HCT116 (cell line): ENCODE data around the gene DPYD. TPM values are rescaled to one million over a fixed set of nuclear protein-coding genes. Genes with fewer than 3 reads are reported as not detected.

Experiments used
- ATAC-seq: fragments of 200-7000 bp; cut with Tn5 transposase; 2 replicates; pipeline ENCODE4 v1.9.1; 2020; ENCODE audit warnings: mild to moderate bottlenecking, moderate library complexity
- BruUV-seq: library from RNA; stranded (reverse); fragments of 400-500 nt; replicated peaks from 2 replicates; lab custom pipeline; 2021; lab: Mats Ljungman, UMichigan
- CTCF ChIA-PET: fragments of 300-600 bp; sonication (Branson Sonifier 250); formaldehyde crosslinking; loops from one replicate; lab custom pipeline; 2021; ENCODE audit warnings: antibody characterized with exemption; lab: Charles Lee
- POLR2A ChIA-PET: fragments of 300-600, 350-600 bp; sonication (Branson Sonifier 250); formaldehyde crosslinking; loops from one replicate; lab custom pipeline; 2021; ENCODE audit warnings: antibody characterized with exemption; lab: Charles Lee
- RAD21 ChIA-PET, 2 experiments: fragments of 300-600 bp; sonication (Branson Sonifier 250); formaldehyde crosslinking; loops; one replicate each; lab custom pipeline; 2023; ENCODE audit warnings: low total read pairs in 2 of 2; ENCODE audit not compliant: uncharacterized antibody in 2 of 2, unreplicated experiment in 2 of 2, low non-redundant PET in 1 of 2; lab: Charles Lee
- DNase-seq: peaks from one replicate; pipeline ENCODE4 v3.0.0-alpha.2; 2010; ENCODE audit warnings: low read depth, low spot score
- H2AFZ ChIP-seq: fragments of 200-600 bp; shearing (Covaris generic), sonication (generic); 2 replicates; pipeline ENCODE4 v1.6.1; 2017; ENCODE audit warnings: low read depth, mixed run types, mixed read lengths, antibody characterized with exemption, low read length; ENCODE audit not compliant: poor library complexity, severe bottlenecking
- H3K27ac ChIP-seq: 2 replicates; pipeline ENCODE4 v1.5.1; 2012; ENCODE audit warnings: low read depth, low read length
- H3K27me3 ChIP-seq: fragments of 200-600 bp; sonication (generic); 2 replicates; pipeline ENCODE4 v1.6.1; 2016; ENCODE audit warnings: mixed run types, low read length, mixed read lengths; ENCODE audit not compliant: insufficient read depth
- H3K36me3 ChIP-seq, 2 experiments: fragments of 200-500 bp in 1 of 2; fragments of 200-600 bp in 1 of 2; sonication (Bioruptor generic) in 1 of 2; sonication (generic) in 1 of 2; 2 replicates each; pipeline versions ENCODE4 v1.5.1 to v1.6.1; 2014 to 2016; ENCODE audit warnings: low read length in 2 of 2, inconsistent platforms in 1 of 2, mixed read lengths in 1 of 2, mixed run types in 1 of 2; ENCODE audit not compliant: insufficient read depth in 2 of 2, control insufficient read depth in 1 of 2
- H3K4me1 ChIP-seq, 2 experiments: fragments of 200-600 bp in 1 of 2; sonication (generic) in 1 of 2; 2 replicates each; pipeline versions ENCODE4 v1.5.1 to v1.6.1; 2012 to 2017; ENCODE audit warnings: low read length in 2 of 2, inconsistent platforms in 1 of 2, mild to moderate bottlenecking in 1 of 2, mixed read lengths in 1 of 2, mixed run types in 1 of 2, moderate library complexity in 1 of 2; ENCODE audit not compliant: insufficient read depth in 2 of 2, control insufficient read depth in 1 of 2
- H3K4me2 ChIP-seq: fragments of 200-600 bp; sonication (generic); 2 replicates; pipeline ENCODE4 v1.6.1; 2017; ENCODE audit warnings: mixed run types, low read length, mixed read lengths
- H3K4me3 ChIP-seq, 2 experiments: fragments of 200-600 bp in 1 of 2; sonication (generic) in 1 of 2; replicated peaks in 1 of 2; 2 replicates each; pipeline ENCODE4 v1.5.1; 2011 to 2016; ENCODE audit warnings: low read length in 2 of 2, control low read depth in 1 of 2, low read depth in 1 of 2, mild to moderate bottlenecking in 1 of 2, mixed read lengths in 1 of 2, mixed run types in 1 of 2
- H3K79me2 ChIP-seq: fragments of 200-600 bp; sonication (generic); 2 replicates; pipeline ENCODE4 v1.6.1; 2017; ENCODE audit warnings: mild to moderate bottlenecking, mixed run types, low read length, moderate library complexity, mixed read lengths; ENCODE audit not compliant: insufficient read depth
- H3K9ac ChIP-seq: fragments of 200-600 bp; sonication (generic); 2 replicates; pipeline ENCODE4 v1.6.1; 2016; ENCODE audit warnings: low read length, mixed read lengths
- H3K9me2 ChIP-seq: fragments of 200-600 bp; sonication (generic), shearing (Covaris generic); 2 replicates; pipeline ENCODE4 v1.6.1; 2017; ENCODE audit warnings: mixed run types, mild to moderate bottlenecking, moderate library complexity; ENCODE audit not compliant: insufficient read depth
- H3K9me3 ChIP-seq, 2 experiments: fragments of 200-500 bp in 1 of 2; fragments of 200-600 bp in 1 of 2; sonication (Bioruptor generic) in 1 of 2; sonication (generic) in 1 of 2; 2 replicates each; pipeline ENCODE4 v1.6.1; 2014 to 2017; ENCODE audit warnings: low read length in 2 of 2, mixed read lengths in 2 of 2, inconsistent platforms in 1 of 2, low read depth in 1 of 2, mild to moderate bottlenecking in 1 of 2, mixed run types in 1 of 2, moderate library complexity in 1 of 2; ENCODE audit not compliant: control insufficient read depth in 1 of 2, insufficient read depth in 1 of 2
- H4K20me1 ChIP-seq: fragments of 200-600 bp; sonication (generic), shearing (Covaris generic); 2 replicates; pipeline ENCODE4 v1.6.1; 2017; ENCODE audit warnings: mixed run types, mild to moderate bottlenecking, moderate library complexity; ENCODE audit not compliant: insufficient read depth
- CBX3 ChIP-seq: IDR thresholded peaks from 2 replicates; pipeline ENCODE4 v1.6.1; 2012; ENCODE audit warnings: low read depth
- CEBPB ChIP-seq: IDR thresholded peaks from 2 replicates; pipeline ENCODE4 v1.6.1; 2012; ENCODE audit warnings: low read depth
- EGR1 ChIP-seq: IDR thresholded peaks from 2 replicates; pipeline ENCODE4 v1.6.1; 2012; ENCODE audit warnings: low read depth
- EZH2 ChIP-seq: fragments of 200-600 bp; sonication (generic); IDR thresholded peaks from 2 replicates; pipeline ENCODE4 v1.6.1; 2017; ENCODE audit warnings: antibody characterized with exemption, mixed run types
- EZH2phosphoT487 ChIP-seq: fragments of 200-600 bp; IDR thresholded peaks from 2 replicates; pipeline ENCODE4 v1.6.1; 2018; ENCODE audit warnings: antibody characterized with exemption, borderline replicate concordance
- JUND ChIP-seq: IDR thresholded peaks from 2 replicates; pipeline ENCODE4 v1.6.1; 2012
- POLR2A ChIP-seq: IDR thresholded peaks from 2 replicates; pipeline ENCODE4 v1.7.0; 2011; ENCODE audit warnings: borderline replicate concordance; ENCODE audit not compliant: insufficient read depth, insufficient read length; ENCODE audit errors: extremely low read depth
- POLR2AphosphoS5 ChIP-seq: IDR thresholded peaks from 2 replicates; pipeline ENCODE4 v1.6.1; 2011; ENCODE audit warnings: mild to moderate bottlenecking, low read depth, low read length, moderate library complexity
- RAD21 ChIP-seq: IDR thresholded peaks from 2 replicates; pipeline ENCODE4 v1.6.1; 2012; ENCODE audit warnings: low read depth, mild to moderate bottlenecking
- SIN3A ChIP-seq: IDR thresholded peaks from 2 replicates; pipeline ENCODE4 v1.6.1; 2012; ENCODE audit warnings: low read depth
- SRF ChIP-seq: IDR thresholded peaks from 2 replicates; pipeline ENCODE4 v1.6.1; 2012; ENCODE audit warnings: low read depth
- TCF7L2 ChIP-seq: IDR thresholded peaks from 2 replicates; pipeline ENCODE4 v1.7.0; 2011; ENCODE audit warnings: borderline replicate concordance, inconsistent platforms; ENCODE audit not compliant: insufficient read depth, insufficient read length; ENCODE audit errors: extremely low read depth
- ZNF274 ChIP-seq: fragments of 200-500 bp; sonication (Bioruptor generic); IDR thresholded peaks from 2 replicates; pipeline ENCODE4 v1.6.1; 2014; ENCODE audit warnings: mild to moderate bottlenecking, low read depth, low read length, inconsistent platforms
- intact Hi-C: fragments of 100-400 bp; cut with micrococcal nuclease; formaldehyde crosslinking; loops from 2 replicates; pipeline ENCODE4 v1.10.0; 2022
- total RNA-seq: library from RNA; stranded (reverse); gene quantifications from one replicate; pipeline ENCODE4 v1.2.1, GENCODE V29; 2021; ENCODE audit not compliant: unreplicated experiment
- TF ChIP-seq, protein P1 (sequence below), 3 experiments: fragments of 200-600 bp in 1 of 3; sonication (generic) in 1 of 3; IDR thresholded peaks in 2 of 3; conservative IDR thresholded peaks in 1 of 3; 2 replicates each; pipeline ENCODE4 v1.5.1; 2012 to 2017; ENCODE audit warnings: low read depth in 2 of 3, low read length in 2 of 3, antibody characterized with exemption in 1 of 3, borderline replicate concordance in 1 of 3, control low read depth in 1 of 3, mild to moderate bottlenecking in 1 of 3, mixed read lengths in 1 of 3, mixed run types in 1 of 3, moderate library complexity in 1 of 3; ENCODE audit not compliant: insufficient read depth in 1 of 3
- TF ChIP-seq, protein P2 (sequence below): IDR thresholded peaks from 2 replicates; pipeline ENCODE4 v1.6.1; 2012; ENCODE audit warnings: low read depth
- TF ChIP-seq, protein P3 (sequence below): IDR thresholded peaks from 2 replicates; pipeline ENCODE4 v1.6.1; 2012

The DPYD gene
- total RNA-seq, 1 experiment from 2014 or later = 1.7 TPM

DNA sequence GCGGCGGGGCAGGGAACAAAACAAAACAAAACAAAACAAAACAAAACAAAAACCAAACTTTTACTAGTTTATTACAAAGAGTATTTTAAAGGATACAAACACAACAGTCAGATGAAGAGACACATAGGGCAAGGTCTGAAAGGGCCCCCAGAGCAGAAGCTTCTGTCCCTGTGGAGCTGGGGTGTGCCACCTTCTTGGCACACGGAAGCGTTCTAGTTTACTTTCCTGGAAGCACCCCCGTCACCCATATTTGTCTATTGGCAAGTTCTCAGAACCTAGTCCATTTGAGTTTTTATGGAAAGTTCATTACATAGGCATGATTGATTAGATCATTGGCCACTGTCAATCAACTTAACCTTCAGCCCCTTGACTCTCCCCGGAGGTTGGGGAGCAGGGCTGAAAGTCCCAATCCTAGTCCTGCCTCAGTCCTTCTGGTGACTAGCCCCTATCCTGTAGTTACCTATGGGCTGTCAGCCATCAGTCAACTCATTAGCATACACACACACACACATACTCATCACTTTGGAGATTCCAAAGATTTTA lies 380.4 kb downstream of the DPYD start:
- ChIA-PET RAD21 (no interaction called here), POLR2A (interaction anchor here (0.6 kb wide), 1 partner anchor 51 kb away, joined by 4 read pairs; no protein-coding TSS in a partner anchor), CTCF (no interaction called here)
- H3K79me2 ChIP-seq = no peaks in the 10 kb centered on the region
- no peak overlapping the region for H2AFZ ChIP-seq
- H3K4me3 ChIP-seq = no peak overlapping the region
- H3K9me3 ChIP-seq = no peaks in the 10 kb centered on the region
- no peaks in the 10 kb centered on the region for H3K36me3 ChIP-seq
- no peak for TF ChIP-seq CEBPB
- no peak for TF ChIP-seq EZH2
- TF ChIP-seq POLR2AphosphoS5 = no peak
- no TSS peak for BruUV-seq
- ATAC-seq (no peak), DNase-seq (no peak)
- H3K9ac ChIP-seq = no peak overlapping the region
- intact Hi-C loops = no loop called here
- H3K9me2 ChIP-seq = no peaks in the 10 kb centered on the region; the same call in 1 of the 2 replicates
- H3K4me1 ChIP-seq = no peaks in the 10 kb centered on the region
- no peak overlapping the region for H3K27ac ChIP-seq
- no peaks in the 10 kb centered on the region for H4K20me1 ChIP-seq
- no peaks in the 10 kb centered on the region for H3K27me3 ChIP-seq
- H3K4me2 ChIP-seq = no peak overlapping the region

DNA sequence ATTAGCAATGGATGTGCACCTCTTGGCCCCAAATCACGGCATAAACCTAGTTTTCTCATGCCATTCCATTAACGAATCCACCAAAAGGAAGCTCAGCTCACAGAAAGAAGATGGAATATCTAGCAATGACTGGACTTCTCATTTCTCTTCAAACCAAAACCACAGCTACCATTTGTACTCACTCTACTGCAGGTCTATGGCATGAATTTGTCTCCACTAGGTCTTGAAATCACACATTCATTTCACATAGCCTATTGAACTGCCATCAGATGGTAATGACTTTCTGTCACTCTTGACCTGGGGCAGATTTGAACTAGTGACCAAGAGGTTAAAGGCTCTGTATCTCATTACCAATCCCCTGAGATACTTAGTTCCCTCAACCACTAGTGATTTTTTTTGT lies 382.7 kb downstream of the DPYD start:
- ChIA-PET RAD21 (no interaction called here), CTCF (no interaction called here), POLR2A (no interaction called here)
- no peaks in the 10 kb centered on the region for H3K36me3 ChIP-seq
- no TSS peak for BruUV-seq
- intact Hi-C loops = no loop called here
- ATAC-seq = no peak
- H3K4me1 ChIP-seq = no peaks in the 10 kb centered on the region
- H3K27ac ChIP-seq = no peak overlapping the region
- H3K79me2 ChIP-seq = no peaks in the 10 kb centered on the region
- no peak overlapping the region for H2AFZ ChIP-seq
- H4K20me1 ChIP-seq = no peaks in the 10 kb centered on the region
- DNase-seq = no peak
- no peak overlapping the region for H3K4me3 ChIP-seq
- no peak overlapping the region for H3K9ac ChIP-seq
- no peaks in the 10 kb centered on the region for H3K9me3 ChIP-seq
- no peaks in the 10 kb centered on the region; the same call in 1 of the 2 replicates for H3K9me2 ChIP-seq
- no peak overlapping the region for H3K4me2 ChIP-seq
- H3K27me3 ChIP-seq = no peaks in the 10 kb centered on the region
- TF ChIP-seq SRF = no peak
- TF ChIP-seq RAD21 = no peak
- no peak for TF ChIP-seq TCF7L2
- TF ChIP-seq, protein P1, sequence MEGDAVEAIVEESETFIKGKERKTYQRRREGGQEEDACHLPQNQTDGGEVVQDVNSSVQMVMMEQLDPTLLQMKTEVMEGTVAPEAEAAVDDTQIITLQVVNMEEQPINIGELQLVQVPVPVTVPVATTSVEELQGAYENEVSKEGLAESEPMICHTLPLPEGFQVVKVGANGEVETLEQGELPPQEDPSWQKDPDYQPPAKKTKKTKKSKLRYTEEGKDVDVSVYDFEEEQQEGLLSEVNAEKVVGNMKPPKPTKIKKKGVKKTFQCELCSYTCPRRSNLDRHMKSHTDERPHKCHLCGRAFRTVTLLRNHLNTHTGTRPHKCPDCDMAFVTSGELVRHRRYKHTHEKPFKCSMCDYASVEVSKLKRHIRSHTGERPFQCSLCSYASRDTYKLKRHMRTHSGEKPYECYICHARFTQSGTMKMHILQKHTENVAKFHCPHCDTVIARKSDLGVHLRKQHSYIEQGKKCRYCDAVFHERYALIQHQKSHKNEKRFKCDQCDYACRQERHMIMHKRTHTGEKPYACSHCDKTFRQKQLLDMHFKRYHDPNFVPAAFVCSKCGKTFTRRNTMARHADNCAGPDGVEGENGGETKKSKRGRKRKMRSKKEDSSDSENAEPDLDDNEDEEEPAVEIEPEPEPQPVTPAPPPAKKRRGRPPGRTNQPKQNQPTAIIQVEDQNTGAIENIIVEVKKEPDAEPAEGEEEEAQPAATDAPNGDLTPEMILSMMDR (IDR thresholded peaks at IDR 0.05 in 2 of 3, conservative IDR thresholded peaks at IDR 0.05 in 1 of 3; ENCODE audit: borderline replicate concordance in 1 of 3, insufficient read depth in 1 of 3, low read depth in 2 of 3, low read length in 2 of 3) = no peak
- TF ChIP-seq ZNF274 = no peak
- TF ChIP-seq SIN3A = no peak
- no peak for TF ChIP-seq POLR2A
- no peak for TF ChIP-seq EGR1
- no peak for TF ChIP-seq CBX3
- no peak for TF ChIP-seq EZH2
- TF ChIP-seq, protein P2, sequence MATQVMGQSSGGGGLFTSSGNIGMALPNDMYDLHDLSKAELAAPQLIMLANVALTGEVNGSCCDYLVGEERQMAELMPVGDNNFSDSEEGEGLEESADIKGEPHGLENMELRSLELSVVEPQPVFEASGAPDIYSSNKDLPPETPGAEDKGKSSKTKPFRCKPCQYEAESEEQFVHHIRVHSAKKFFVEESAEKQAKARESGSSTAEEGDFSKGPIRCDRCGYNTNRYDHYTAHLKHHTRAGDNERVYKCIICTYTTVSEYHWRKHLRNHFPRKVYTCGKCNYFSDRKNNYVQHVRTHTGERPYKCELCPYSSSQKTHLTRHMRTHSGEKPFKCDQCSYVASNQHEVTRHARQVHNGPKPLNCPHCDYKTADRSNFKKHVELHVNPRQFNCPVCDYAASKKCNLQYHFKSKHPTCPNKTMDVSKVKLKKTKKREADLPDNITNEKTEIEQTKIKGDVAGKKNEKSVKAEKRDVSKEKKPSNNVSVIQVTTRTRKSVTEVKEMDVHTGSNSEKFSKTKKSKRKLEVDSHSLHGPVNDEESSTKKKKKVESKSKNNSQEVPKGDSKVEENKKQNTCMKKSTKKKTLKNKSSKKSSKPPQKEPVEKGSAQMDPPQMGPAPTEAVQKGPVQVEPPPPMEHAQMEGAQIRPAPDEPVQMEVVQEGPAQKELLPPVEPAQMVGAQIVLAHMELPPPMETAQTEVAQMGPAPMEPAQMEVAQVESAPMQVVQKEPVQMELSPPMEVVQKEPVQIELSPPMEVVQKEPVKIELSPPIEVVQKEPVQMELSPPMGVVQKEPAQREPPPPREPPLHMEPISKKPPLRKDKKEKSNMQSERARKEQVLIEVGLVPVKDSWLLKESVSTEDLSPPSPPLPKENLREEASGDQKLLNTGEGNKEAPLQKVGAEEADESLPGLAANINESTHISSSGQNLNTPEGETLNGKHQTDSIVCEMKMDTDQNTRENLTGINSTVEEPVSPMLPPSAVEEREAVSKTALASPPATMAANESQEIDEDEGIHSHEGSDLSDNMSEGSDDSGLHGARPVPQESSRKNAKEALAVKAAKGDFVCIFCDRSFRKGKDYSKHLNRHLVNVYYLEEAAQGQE = no peak
- TF ChIP-seq, protein P3, sequence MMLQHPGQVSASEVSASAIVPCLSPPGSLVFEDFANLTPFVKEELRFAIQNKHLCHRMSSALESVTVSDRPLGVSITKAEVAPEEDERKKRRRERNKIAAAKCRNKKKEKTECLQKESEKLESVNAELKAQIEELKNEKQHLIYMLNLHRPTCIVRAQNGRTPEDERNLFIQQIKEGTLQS = no peak
- no peak for TF ChIP-seq CEBPB
- TF ChIP-seq POLR2AphosphoS5 = no peak
- no peak for TF ChIP-seq JUND
- TF ChIP-seq EZH2phosphoT487 = no peak
